Measurements from ENCODE around the gene TMEM164.

DNA sequence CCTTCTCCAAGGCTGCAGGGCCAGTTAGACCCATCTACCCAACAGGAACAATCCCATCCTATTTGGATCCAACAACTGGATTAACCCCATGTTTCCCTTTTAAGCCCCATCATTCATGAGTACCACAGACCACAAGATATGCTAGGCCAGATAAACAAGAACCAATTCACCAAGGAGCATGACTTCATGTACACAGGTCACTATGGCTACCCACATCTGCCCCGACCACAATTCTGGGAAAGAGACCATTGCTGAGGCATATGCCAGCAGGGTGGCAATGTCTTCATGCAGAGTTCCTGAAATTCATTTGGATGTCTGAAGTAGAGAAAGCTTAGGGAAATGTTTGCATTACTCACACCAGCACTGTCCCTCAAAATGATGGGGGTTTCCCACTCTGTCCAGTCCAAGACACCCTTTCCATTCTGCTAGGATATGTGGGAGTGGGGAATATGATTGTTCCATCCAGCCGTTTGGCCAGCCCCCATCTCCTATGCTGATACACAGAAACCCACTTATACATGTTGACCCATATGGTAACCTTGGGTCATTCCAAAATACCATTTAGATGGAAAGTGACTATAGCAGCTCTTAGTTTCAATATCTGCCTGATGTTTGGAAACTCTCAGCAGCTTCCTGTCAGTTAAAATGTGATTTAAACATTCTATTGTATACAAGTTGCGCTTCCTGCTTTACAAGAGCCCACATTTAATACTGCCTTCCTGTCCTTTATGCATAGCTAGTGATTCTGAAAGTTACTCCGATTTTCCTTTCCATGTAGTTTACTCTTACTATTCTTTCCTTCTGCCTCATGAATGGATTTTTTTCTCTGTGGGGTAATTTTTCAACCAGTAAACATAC is 186.0 kb downstream of the TMEM164 start:
- TF ChIP-seq, protein P1, sequence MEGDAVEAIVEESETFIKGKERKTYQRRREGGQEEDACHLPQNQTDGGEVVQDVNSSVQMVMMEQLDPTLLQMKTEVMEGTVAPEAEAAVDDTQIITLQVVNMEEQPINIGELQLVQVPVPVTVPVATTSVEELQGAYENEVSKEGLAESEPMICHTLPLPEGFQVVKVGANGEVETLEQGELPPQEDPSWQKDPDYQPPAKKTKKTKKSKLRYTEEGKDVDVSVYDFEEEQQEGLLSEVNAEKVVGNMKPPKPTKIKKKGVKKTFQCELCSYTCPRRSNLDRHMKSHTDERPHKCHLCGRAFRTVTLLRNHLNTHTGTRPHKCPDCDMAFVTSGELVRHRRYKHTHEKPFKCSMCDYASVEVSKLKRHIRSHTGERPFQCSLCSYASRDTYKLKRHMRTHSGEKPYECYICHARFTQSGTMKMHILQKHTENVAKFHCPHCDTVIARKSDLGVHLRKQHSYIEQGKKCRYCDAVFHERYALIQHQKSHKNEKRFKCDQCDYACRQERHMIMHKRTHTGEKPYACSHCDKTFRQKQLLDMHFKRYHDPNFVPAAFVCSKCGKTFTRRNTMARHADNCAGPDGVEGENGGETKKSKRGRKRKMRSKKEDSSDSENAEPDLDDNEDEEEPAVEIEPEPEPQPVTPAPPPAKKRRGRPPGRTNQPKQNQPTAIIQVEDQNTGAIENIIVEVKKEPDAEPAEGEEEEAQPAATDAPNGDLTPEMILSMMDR (IDR thresholded peaks at IDR 0.05) = no peak
- no peak for TF ChIP-seq POLR2A (IDR thresholded peaks at IDR 0.05; ENCODE audit: low read depth)
- TF ChIP-seq POLR2AphosphoS5 (IDR thresholded peaks at IDR 0.05) = no peak
